Mesenchymal stem cell (in vitro differentiated cells and primary cell): ENCODE data around the gene ZNF507.

ENCODE experiments used
- DNase-seq: peaks from one replicate; pipeline ENCODE4 v3.0.0-alpha.2; 2013
- H2AFZ ChIP-seq: one replicate; pipeline ENCODE4 v1.6.1; 2013; ENCODE audit warnings: low read depth, mild to moderate bottlenecking, control low read depth, inconsistent platforms, low read length, moderate library complexity
- H2AK5ac ChIP-seq: 2 replicates; pipeline ENCODE4 v1.6.1; 2013; ENCODE audit warnings: low read length, moderate library complexity, mild to moderate bottlenecking, inconsistent platforms; ENCODE audit not compliant: severe bottlenecking
- H2BK120ac ChIP-seq: one replicate; pipeline ENCODE4 v1.6.1; 2013; ENCODE audit warnings: low read depth, mild to moderate bottlenecking, inconsistent platforms, low read length, moderate library complexity
- H2BK12ac ChIP-seq, 2 experiments: one replicate each; pipeline ENCODE4 v1.6.1; 2013; ENCODE audit warnings: inconsistent platforms in 2 of 2, low read length in 2 of 2, mild to moderate bottlenecking in 2 of 2, moderate library complexity in 2 of 2, control low read depth in 1 of 2
- H2BK15ac ChIP-seq: one replicate; pipeline ENCODE4 v1.6.1; 2013; ENCODE audit warnings: mild to moderate bottlenecking, low read depth, inconsistent platforms; ENCODE audit not compliant: poor library complexity, severe bottlenecking
- H2BK5ac ChIP-seq: 2 replicates; pipeline ENCODE4 v1.6.1; 2013; ENCODE audit warnings: low read depth, mild to moderate bottlenecking, low read length, control low read depth, inconsistent platforms; ENCODE audit not compliant: poor library complexity, severe bottlenecking
- H3K14ac ChIP-seq, 2 experiments: one replicate each; pipeline ENCODE4 v1.6.1; 2013; ENCODE audit warnings: inconsistent platforms in 2 of 2, low read length in 2 of 2, control low read depth in 1 of 2, mild to moderate bottlenecking in 1 of 2, moderate library complexity in 1 of 2
- H3K18ac ChIP-seq, 2 experiments: one replicate each; pipeline ENCODE4 v1.6.1; 2013; ENCODE audit warnings: inconsistent platforms in 2 of 2, low read length in 2 of 2, control low read depth in 1 of 2, low read depth in 1 of 2, mild to moderate bottlenecking in 1 of 2
- H3K23ac ChIP-seq, 2 experiments: one replicate each; pipeline ENCODE4 v1.6.1; 2013; ENCODE audit warnings: inconsistent platforms in 2 of 2, low read length in 2 of 2, mild to moderate bottlenecking in 2 of 2, moderate library complexity in 2 of 2, control low read depth in 1 of 2
- H3K27ac ChIP-seq: 2 replicates; pipeline ENCODE4 v1.5.1; 2013; ENCODE audit warnings: mild to moderate bottlenecking, moderate library complexity, low read length, control low read depth, inconsistent platforms; ENCODE audit not compliant: poor library complexity, severe bottlenecking
- H3K27me3 ChIP-seq, 2 experiments: 2 replicates each; pipeline versions ENCODE4 v1.6.1 to v1.7.0; 2013; ENCODE audit warnings: low read length in 2 of 2, mild to moderate bottlenecking in 2 of 2, moderate library complexity in 2 of 2, control low read depth in 1 of 2, inconsistent platforms in 1 of 2; ENCODE audit not compliant: control insufficient read depth in 1 of 2, insufficient read depth in 1 of 2
- H3K36me3 ChIP-seq, 2 experiments: 2 replicates each; pipeline versions ENCODE4 v1.6.1 to v1.7.0; 2013; ENCODE audit warnings: low read length in 2 of 2, control low read depth in 1 of 2, inconsistent platforms in 1 of 2, low read depth in 1 of 2, mild to moderate bottlenecking in 1 of 2; ENCODE audit not compliant: insufficient read depth in 2 of 2, control insufficient read depth in 1 of 2
- H3K4ac ChIP-seq, 2 experiments: one replicate each; pipeline ENCODE4 v1.6.1; 2013; ENCODE audit warnings: inconsistent platforms in 2 of 2, low read length in 2 of 2, mild to moderate bottlenecking in 2 of 2, moderate library complexity in 2 of 2, control low read depth in 1 of 2, low read depth in 1 of 2
- H3K4me1 ChIP-seq: 2 replicates; pipeline ENCODE4 v1.6.1; 2013; ENCODE audit warnings: low read depth, low read length, control low read depth; ENCODE audit not compliant: control insufficient read depth, insufficient read depth
- H3K4me2 ChIP-seq: 2 replicates; pipeline ENCODE4 v1.6.1; 2013; ENCODE audit warnings: low read length, mild to moderate bottlenecking, inconsistent platforms; ENCODE audit not compliant: poor library complexity, severe bottlenecking
- H3K4me3 ChIP-seq, 2 experiments: 2 replicates each; pipeline versions ENCODE4 v1.5.1 to v1.7.0; 2013; ENCODE audit warnings: low read length in 2 of 2, mild to moderate bottlenecking in 2 of 2, control low read depth in 1 of 2, low read depth in 1 of 2; ENCODE audit not compliant: insufficient read depth in 1 of 2
- H3K79me1 ChIP-seq: replicated peaks from 2 replicates; pipeline ENCODE4 v1.6.1; 2013; ENCODE audit warnings: mild to moderate bottlenecking, control low read depth, low read length, inconsistent platforms; ENCODE audit not compliant: poor library complexity, severe bottlenecking
- H3K9ac ChIP-seq: 2 replicates; pipeline ENCODE4 v1.7.0; 2013; ENCODE audit warnings: mild to moderate bottlenecking, low read length, moderate library complexity
- H3K9me3 ChIP-seq: 2 replicates; pipeline ENCODE4 v1.7.0; 2013; ENCODE audit warnings: mild to moderate bottlenecking, low read length; ENCODE audit not compliant: control insufficient read depth
- H4K8ac ChIP-seq: one replicate; pipeline ENCODE4 v1.6.1; 2013; ENCODE audit warnings: inconsistent platforms, mild to moderate bottlenecking, low read length, moderate library complexity
- H4K91ac ChIP-seq: one replicate; pipeline ENCODE4 v1.6.1; 2013; ENCODE audit warnings: mild to moderate bottlenecking, low read length, inconsistent platforms
- WGBS: methylation state at CpG from one replicate; pipeline ENCODE4 v1.1.7; 2013; ENCODE audit warnings: mixed read lengths; 5-methylcytosine and 5-hydroxymethylcytosine counted together

The ZNF507 gene

GRCh38 chr19:32347573-32347972, 2.2 kb downstream of the ZNF507 start:
- no peak overlapping the region for H2BK12ac ChIP-seq
- no peak overlapping the region for H2AFZ ChIP-seq
- H3K4ac ChIP-seq: no peak overlapping the region
- peak overlapping the region in 1 of 2 experiments; percentile 96 for H3K4me3 ChIP-seq
- no peak for DNase-seq
- no peak overlapping the region for H2BK5ac ChIP-seq
- H4K8ac ChIP-seq: no peak overlapping the region
- H3K79me1 ChIP-seq: peaks cover 11% of the 10 kb centered on the region
- no peak overlapping the region for H3K14ac ChIP-seq
- no peak overlapping the region for H2BK15ac ChIP-seq
- no peaks in the 10 kb centered on the region for H3K9me3 ChIP-seq
- H4K91ac ChIP-seq: no peak overlapping the region
- H3K36me3 ChIP-seq: peaks cover 0 to 31% of the 10 kb centered on the region in 2 experiments
- H2BK120ac ChIP-seq: no peak overlapping the region
- no peak overlapping the region for H3K4me2 ChIP-seq
- H3K4me1 ChIP-seq: peaks cover 5% of the 10 kb centered on the region
- H2AK5ac ChIP-seq: no peak overlapping the region
- H3K9ac ChIP-seq: peak overlapping the region; percentile 97
- no peaks in the 10 kb centered on the region for H3K27me3 ChIP-seq
- H3K27ac ChIP-seq: no peak overlapping the region
- H3K18ac ChIP-seq: no peak overlapping the region
- no peak overlapping the region for H3K23ac ChIP-seq

GRCh38 chr19:32349051-32349450, 3.6 kb downstream of the ZNF507 start:
- Histone ChIP-seq H2BK5ac (no peak overlapping the region), H3K27me3 (no peaks in the 10 kb centered on the region), H3K4ac (no peak overlapping the region), H3K4me2 (no peak overlapping the region), H3K9ac (no peak overlapping the region), H2BK120ac (no peak overlapping the region), H2AFZ (no peak overlapping the region), H3K36me3 (peaks cover 10 to 46% of the 10 kb centered on the region in 2 experiments), H3K23ac (no peak overlapping the region), H3K18ac (no peak overlapping the region), H4K91ac (no peak overlapping the region), H2BK12ac (no peak overlapping the region), H3K14ac (no peak overlapping the region), H4K8ac (no peak overlapping the region), H3K79me1 (peaks cover 24% of the 10 kb centered on the region), H3K9me3 (no peaks in the 10 kb centered on the region), H3K4me1 (peaks cover 5% of the 10 kb centered on the region), H2BK15ac (no peak overlapping the region), H3K4me3 (no peak overlapping the region), H3K27ac (no peak overlapping the region), H2AK5ac (no peak overlapping the region)
- WGBS: 86% methylated on average over 1 of the region's 1 CpG
- DNase-seq: no peak

- DNase-seq: no peak
- H2BK15ac ChIP-seq: no peak overlapping the region
- H3K18ac ChIP-seq: no peak overlapping the region
- no peak overlapping the region for H3K4me3 ChIP-seq
- H4K8ac ChIP-seq: no peak overlapping the region
- H2BK120ac ChIP-seq: no peak overlapping the region
- no peak overlapping the region for H3K27ac ChIP-seq
- no peak overlapping the region for H2AFZ ChIP-seq
- H2BK5ac ChIP-seq: no peak overlapping the region
- H3K23ac ChIP-seq: no peak overlapping the region
- no peak overlapping the region for H4K91ac ChIP-seq
- peaks cover 31% of the 10 kb centered on the region for H3K79me1 ChIP-seq
- peak overlapping the region; percentile 30 for H3K9ac ChIP-seq
- no peak overlapping the region for H3K14ac ChIP-seq
- H3K4me1 ChIP-seq: peaks cover 5% of the 10 kb centered on the region
- no peak overlapping the region for H3K4me2 ChIP-seq
- no peak overlapping the region for H2BK12ac ChIP-seq
- no peaks in the 10 kb centered on the region for H3K9me3 ChIP-seq
- H3K36me3 ChIP-seq: peaks cover 17 to 55% of the 10 kb centered on the region in 2 experiments
- H2AK5ac ChIP-seq: no peak overlapping the region
- H3K27me3 ChIP-seq: no peaks in the 10 kb centered on the region
- no CpG with 5 or more reads among the region's 2 CpGs for WGBS
- H3K4ac ChIP-seq: no peak overlapping the region
Observed at GRCh38 chr19:32349724-32350470, 4.5 kb downstream of the ZNF507 start.

- no peak overlapping the region for H4K91ac ChIP-seq
- WGBS: 80% methylated on average over 1 of the region's 3 CpGs
- H4K8ac ChIP-seq: no peak overlapping the region
- H2AK5ac ChIP-seq: no peak overlapping the region
- peaks cover 17 to 60% of the 10 kb centered on the region in 2 experiments for H3K36me3 ChIP-seq
- no peaks in the 10 kb centered on the region for H3K9me3 ChIP-seq
- no peak overlapping the region for H3K14ac ChIP-seq
- H3K9ac ChIP-seq: peak overlapping the region; percentile 30
- no peak overlapping the region for H2BK15ac ChIP-seq
- H3K23ac ChIP-seq: no peak overlapping the region
- H3K18ac ChIP-seq: no peak overlapping the region
- H3K4me1 ChIP-seq: peaks cover 3% of the 10 kb centered on the region
- no peak overlapping the region for H2BK120ac ChIP-seq
- no peak for DNase-seq
- H3K27ac ChIP-seq: no peak overlapping the region
- no peak overlapping the region for H3K4me2 ChIP-seq
- H3K27me3 ChIP-seq: no peaks in the 10 kb centered on the region
- H3K4ac ChIP-seq: no peak overlapping the region
- H2BK12ac ChIP-seq: no peak overlapping the region
- peaks cover 32% of the 10 kb centered on the region for H3K79me1 ChIP-seq
- H3K4me3 ChIP-seq: no peak overlapping the region
- H2BK5ac ChIP-seq: no peak overlapping the region
- H2AFZ ChIP-seq: no peak overlapping the region
Observed at GRCh38 chr19:32350471-32350865, 5.1 kb downstream of the ZNF507 start.
